ENCODE measurements around the gene LMF2. TPM values are rescaled to one million over a fixed set of nuclear protein-coding genes. Genes with fewer than 3 reads are reported as not detected.

LMF2 gene
- total RNA-seq, 3 donors from 2014 or later = 35.7 to 54.9 (median 39.5) TPM

- Histone ChIP-seq H3K27me3 (no peaks in the 10 kb centered on the region), H3K4me1 (peaks cover 0 to 8% of the 10 kb centered on the region in 2 donors), H3K27ac (no peak overlapping the region), H3K4me3 (no peak overlapping the region), H3K36me3 (no peaks in the 10 kb centered on the region), H3K9me3 (no peaks in the 10 kb centered on the region)
- DNase-seq (ENCODE audit: low spot score in 2 of 2) = no peak
- intact Hi-C loops (cut with DNase I; ENCODE audit: low total_unique reads) = no loop called here
- TF ChIP-seq CTCF (IDR thresholded peaks at IDR 0.05) = no peak
- no peak for TF ChIP-seq POLR2AphosphoS5 (IDR thresholded peaks at IDR 0.05)
- TF ChIP-seq POLR2A (IDR thresholded peaks at IDR 0.05) = no peak
These were observed 5.7 kb upstream of the LMF2 start for GRCh38 chr22:50513175-50513574.

GRCh38 chr22:50508897-50509296 is 1.4 kb upstream of the LMF2 start:
- Histone ChIP-seq H3K27ac (peak overlapping the region; percentile 97 to 98), H3K4me1 (peaks cover 0 to 16% of the 10 kb centered on the region in 2 donors), H3K36me3 (no peaks in the 10 kb centered on the region), H3K9me3 (no peaks in the 10 kb centered on the region), H3K27me3 (no peaks in the 10 kb centered on the region), H3K4me3 (peak overlapping the region; percentile 68 to 89 (median 89))
- intact Hi-C loops (cut with DNase I; ENCODE audit: low total_unique reads) = loop anchor here (1.0 to 10.0 kb wide), 2 partner anchors 21 to 254 kb away; partner anchors contain the start of genes HDAC10 and TYMP
- TF ChIP-seq CTCF (IDR thresholded peaks at IDR 0.05) = no peak
- TF ChIP-seq POLR2AphosphoS5 (IDR thresholded peaks at IDR 0.05) = no peak
- TF ChIP-seq POLR2A (IDR thresholded peaks at IDR 0.05) = no peak
- DNase-seq (ENCODE audit: low spot score in 2 of 2) = no peak

DNA sequence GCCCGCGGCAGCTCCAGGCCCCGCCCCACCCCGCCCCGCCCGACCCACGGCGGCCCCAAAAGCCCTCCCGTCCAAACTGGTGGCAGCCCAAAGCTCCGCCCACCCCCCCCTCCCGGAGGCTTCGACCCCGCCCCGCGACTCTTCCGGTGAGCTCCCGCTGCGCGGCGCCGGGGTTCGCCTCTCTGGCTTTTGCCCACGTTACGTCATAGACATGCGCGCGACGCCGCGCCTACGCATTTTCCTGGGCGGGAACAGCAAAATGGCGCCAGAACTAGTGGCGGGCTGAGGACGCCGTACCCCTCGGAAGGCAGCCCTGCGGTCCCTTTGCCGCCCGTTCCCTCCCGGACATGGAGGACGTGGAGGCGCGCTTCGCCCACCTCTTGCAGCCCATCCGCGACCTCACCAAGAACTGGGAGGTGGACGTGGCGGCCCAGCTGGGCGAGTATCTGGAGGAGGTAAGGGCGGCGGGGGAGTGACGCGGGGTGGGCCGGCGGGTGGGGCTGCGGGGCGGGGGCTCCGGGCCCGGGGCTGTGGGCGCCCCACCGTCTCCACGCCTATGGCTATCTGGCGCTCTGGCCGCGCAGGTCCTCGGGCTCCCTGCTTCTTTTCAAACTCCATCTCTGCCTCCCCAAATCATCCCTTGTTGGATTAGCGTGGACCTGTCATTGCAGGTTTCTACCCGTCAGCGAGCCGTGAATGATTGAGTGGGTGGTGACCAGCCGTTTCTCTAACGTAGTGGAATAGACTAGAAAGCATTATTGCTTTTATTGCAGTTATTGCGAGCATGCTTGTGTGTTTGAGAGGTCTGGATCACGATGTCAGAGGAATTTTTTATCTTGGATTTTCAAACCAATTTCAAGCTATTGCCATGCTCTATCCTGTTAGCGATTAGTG is 736 bp upstream of the LMF2 start, which contains the start of gene NCAPH2:
Gene NCAPH2 (plus strand): TSS at position 234 of the 894 bp plus-strand sequence. CDS start 114 bp downstream, at position 348.
- TF ChIP-seq POLR2A (IDR thresholded peaks at IDR 0.05) (peak; percentile 32), POLR2AphosphoS5 (IDR thresholded peaks at IDR 0.05) (peak; percentile 93 to 99 (median 94)), CTCF (IDR thresholded peaks at IDR 0.05) (no peak)
- peak; percentile 92 to 98 for DNase-seq (ENCODE audit: low spot score in 2 of 2)

GRCh38 chr22:50506611-50507420 is 686 bp downstream of the LMF2 start:
- Histone ChIP-seq H3K4me3 (peak overlapping the region; percentile 92 to 95 (median 93)), H3K9me3 (no peaks in the 10 kb centered on the region), H3K4me1 (peaks cover 0 to 16% of the 10 kb centered on the region in 2 donors), H3K27ac (peak overlapping the region; percentile 78 to 81), H3K36me3 (no peaks in the 10 kb centered on the region), H3K27me3 (no peaks in the 10 kb centered on the region)
- TF ChIP-seq POLR2AphosphoS5 (IDR thresholded peaks at IDR 0.05) (no peak), CTCF (IDR thresholded peaks at IDR 0.05) (no peak), POLR2A (IDR thresholded peaks at IDR 0.05) (no peak)
- peak in 1 of 2 donors; percentile 46 for DNase-seq (ENCODE audit: low spot score in 2 of 2)
- intact Hi-C loops (cut with DNase I; ENCODE audit: low total_unique reads) = loop anchor here (1.0 to 10.0 kb wide), 2 partner anchors 12 to 252 kb away; partner anchors contain the start of gene HDAC10

More for the DNA sequence above, 736 bp upstream of the LMF2 start, which contains the start of gene NCAPH2:
- Histone ChIP-seq H3K27me3 (no peaks in the 10 kb centered on the region), H3K4me1 (peaks cover 0 to 16% of the 10 kb centered on the region in 2 donors), H3K36me3 (no peaks in the 10 kb centered on the region), H3K4me3 (peak within 1 kb of the TSS; percentile 92 to 95 (median 93)), H3K9me3 (no peaks in the 10 kb centered on the region), H3K27ac (peak within 1 kb of the TSS; percentile 97 to 98)
- intact Hi-C loops (cut with DNase I; ENCODE audit: low total_unique reads) = loop anchor here (1.0 to 10.0 kb wide), 2 partner anchors 22 to 253 kb away; partner anchors contain the start of genes HDAC10 and TYMP

Data from breast epithelium (tissue), 4 donors.